Mesenchymal stem cell (in vitro differentiated cells and primary cell): ENCODE results near the gene DNAH3.
"Not testable (repeated sequence)": the region's sequence is repeated elsewhere in the genome, so short reads cannot be mapped to it uniquely, and the experiment has no call there.

Experiments used
- DNase-seq: peaks from one replicate; pipeline ENCODE4 v3.0.0-alpha.2; 2013
- H2AFZ ChIP-seq: one replicate; pipeline ENCODE4 v1.6.1; 2013; ENCODE audit warnings: low read depth, mild to moderate bottlenecking, control low read depth, inconsistent platforms, low read length, moderate library complexity
- H2AK5ac ChIP-seq: 2 replicates; pipeline ENCODE4 v1.6.1; 2013; ENCODE audit warnings: low read length, moderate library complexity, mild to moderate bottlenecking, inconsistent platforms; ENCODE audit not compliant: severe bottlenecking
- H2BK120ac ChIP-seq: one replicate; pipeline ENCODE4 v1.6.1; 2013; ENCODE audit warnings: low read depth, mild to moderate bottlenecking, inconsistent platforms, low read length, moderate library complexity
- H2BK12ac ChIP-seq, 2 experiments: one replicate each; pipeline ENCODE4 v1.6.1; 2013; ENCODE audit warnings: inconsistent platforms in 2 of 2, low read length in 2 of 2, mild to moderate bottlenecking in 2 of 2, moderate library complexity in 2 of 2, control low read depth in 1 of 2
- H2BK15ac ChIP-seq: one replicate; pipeline ENCODE4 v1.6.1; 2013; ENCODE audit warnings: mild to moderate bottlenecking, low read depth, inconsistent platforms; ENCODE audit not compliant: poor library complexity, severe bottlenecking
- H2BK5ac ChIP-seq: 2 replicates; pipeline ENCODE4 v1.6.1; 2013; ENCODE audit warnings: low read depth, mild to moderate bottlenecking, low read length, control low read depth, inconsistent platforms; ENCODE audit not compliant: poor library complexity, severe bottlenecking
- H3K14ac ChIP-seq, 2 experiments: one replicate each; pipeline ENCODE4 v1.6.1; 2013; ENCODE audit warnings: inconsistent platforms in 2 of 2, low read length in 2 of 2, control low read depth in 1 of 2, mild to moderate bottlenecking in 1 of 2, moderate library complexity in 1 of 2
- H3K18ac ChIP-seq, 2 experiments: one replicate each; pipeline ENCODE4 v1.6.1; 2013; ENCODE audit warnings: inconsistent platforms in 2 of 2, low read length in 2 of 2, control low read depth in 1 of 2, low read depth in 1 of 2, mild to moderate bottlenecking in 1 of 2
- H3K23ac ChIP-seq, 2 experiments: one replicate each; pipeline ENCODE4 v1.6.1; 2013; ENCODE audit warnings: inconsistent platforms in 2 of 2, low read length in 2 of 2, mild to moderate bottlenecking in 2 of 2, moderate library complexity in 2 of 2, control low read depth in 1 of 2
- H3K27ac ChIP-seq: 2 replicates; pipeline ENCODE4 v1.5.1; 2013; ENCODE audit warnings: mild to moderate bottlenecking, moderate library complexity, low read length, control low read depth, inconsistent platforms; ENCODE audit not compliant: poor library complexity, severe bottlenecking
- H3K27me3 ChIP-seq, 2 experiments: 2 replicates each; pipeline versions ENCODE4 v1.6.1 to v1.7.0; 2013; ENCODE audit warnings: low read length in 2 of 2, mild to moderate bottlenecking in 2 of 2, moderate library complexity in 2 of 2, control low read depth in 1 of 2, inconsistent platforms in 1 of 2; ENCODE audit not compliant: control insufficient read depth in 1 of 2, insufficient read depth in 1 of 2
- H3K36me3 ChIP-seq, 2 experiments: 2 replicates each; pipeline versions ENCODE4 v1.6.1 to v1.7.0; 2013; ENCODE audit warnings: low read length in 2 of 2, control low read depth in 1 of 2, inconsistent platforms in 1 of 2, low read depth in 1 of 2, mild to moderate bottlenecking in 1 of 2; ENCODE audit not compliant: insufficient read depth in 2 of 2, control insufficient read depth in 1 of 2
- H3K4ac ChIP-seq, 2 experiments: one replicate each; pipeline ENCODE4 v1.6.1; 2013; ENCODE audit warnings: inconsistent platforms in 2 of 2, low read length in 2 of 2, mild to moderate bottlenecking in 2 of 2, moderate library complexity in 2 of 2, control low read depth in 1 of 2, low read depth in 1 of 2
- H3K4me1 ChIP-seq: 2 replicates; pipeline ENCODE4 v1.6.1; 2013; ENCODE audit warnings: low read depth, low read length, control low read depth; ENCODE audit not compliant: control insufficient read depth, insufficient read depth
- H3K4me2 ChIP-seq: 2 replicates; pipeline ENCODE4 v1.6.1; 2013; ENCODE audit warnings: low read length, mild to moderate bottlenecking, inconsistent platforms; ENCODE audit not compliant: poor library complexity, severe bottlenecking
- H3K4me3 ChIP-seq, 2 experiments: 2 replicates each; pipeline versions ENCODE4 v1.5.1 to v1.7.0; 2013; ENCODE audit warnings: low read length in 2 of 2, mild to moderate bottlenecking in 2 of 2, control low read depth in 1 of 2, low read depth in 1 of 2; ENCODE audit not compliant: insufficient read depth in 1 of 2
- H3K79me1 ChIP-seq: replicated peaks from 2 replicates; pipeline ENCODE4 v1.6.1; 2013; ENCODE audit warnings: mild to moderate bottlenecking, control low read depth, low read length, inconsistent platforms; ENCODE audit not compliant: poor library complexity, severe bottlenecking
- H3K9ac ChIP-seq: 2 replicates; pipeline ENCODE4 v1.7.0; 2013; ENCODE audit warnings: mild to moderate bottlenecking, low read length, moderate library complexity
- H3K9me3 ChIP-seq: 2 replicates; pipeline ENCODE4 v1.7.0; 2013; ENCODE audit warnings: mild to moderate bottlenecking, low read length; ENCODE audit not compliant: control insufficient read depth
- H4K8ac ChIP-seq: one replicate; pipeline ENCODE4 v1.6.1; 2013; ENCODE audit warnings: inconsistent platforms, mild to moderate bottlenecking, low read length, moderate library complexity
- H4K91ac ChIP-seq: one replicate; pipeline ENCODE4 v1.6.1; 2013; ENCODE audit warnings: mild to moderate bottlenecking, low read length, inconsistent platforms
- WGBS: methylation state at CpG from one replicate; pipeline ENCODE4 v1.1.7; 2013; ENCODE audit warnings: mixed read lengths; 5-methylcytosine and 5-hydroxymethylcytosine counted together

The DNAH3 gene

GRCh38 chr16:21116148-21116693 is 34.4 kb downstream of the DNAH3 start:
- Histone ChIP-seq H3K4me3 (peak overlapping the region in 1 of 2 experiments; percentile 8), H3K79me1 (no peaks in the 10 kb centered on the region), H2AK5ac (no peak overlapping the region), H3K4me2 (no peak overlapping the region), H2BK120ac (no peak overlapping the region), H4K91ac (no peak overlapping the region), H3K9me3 (no peaks in the 10 kb centered on the region), H2BK15ac (no peak overlapping the region), H3K36me3 (no peaks in the 10 kb centered on the region), H2BK5ac (no peak overlapping the region), H3K23ac (no peak overlapping the region), H3K18ac (no peak overlapping the region), H2BK12ac (no peak overlapping the region), H3K14ac (no peak overlapping the region), H4K8ac (no peak overlapping the region), H3K4me1 (no peaks in the 10 kb centered on the region), H2AFZ (no peak overlapping the region), H3K4ac (no peak overlapping the region), H3K27ac (no peak overlapping the region), H3K9ac (no peak overlapping the region), H3K27me3 (no peaks in the 10 kb centered on the region)
- 75% methylated on average over 12 of the region's 13 CpGs for WGBS
- no peak for DNase-seq

DNA sequence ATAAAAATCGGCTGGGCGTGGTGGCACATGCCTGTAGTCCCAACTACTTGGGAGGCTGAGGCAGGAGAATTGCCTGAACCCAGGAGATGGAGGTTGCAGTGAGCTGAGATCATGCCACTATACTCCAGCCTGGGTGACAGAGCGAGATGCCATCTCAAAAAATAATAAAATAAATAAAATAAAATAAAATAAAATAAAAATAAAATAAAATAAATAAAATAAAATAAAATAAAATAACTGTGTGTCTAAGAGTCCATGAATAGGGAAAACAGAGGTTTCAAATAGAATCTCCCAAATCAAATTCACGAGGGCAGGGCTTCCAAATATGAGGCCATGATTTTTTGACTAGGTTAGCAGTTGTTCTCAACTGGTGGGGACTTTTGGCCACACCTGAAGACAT is 35.1 kb downstream of the DNAH3 start:
- DNase-seq, H3K14ac ChIP-seq, H2BK120ac ChIP-seq, H2BK15ac ChIP-seq, H4K8ac ChIP-seq, H3K27ac ChIP-seq, H4K91ac ChIP-seq, H2BK5ac ChIP-seq, H3K36me3 ChIP-seq, H3K27me3 ChIP-seq, H3K4me3 ChIP-seq, H3K4ac ChIP-seq, H3K79me1 ChIP-seq, H2AK5ac ChIP-seq, H3K4me2 ChIP-seq, H3K4me1 ChIP-seq, H3K23ac ChIP-seq, H3K9ac ChIP-seq, H3K9me3 ChIP-seq, H2BK12ac ChIP-seq, H2AFZ ChIP-seq, H3K18ac ChIP-seq: not testable (repeated sequence)
- 83% methylated on average over 3 of the region's 4 CpGs for WGBS

- Histone ChIP-seq H3K79me1 (no peaks in the 10 kb centered on the region), H3K4me1 (peaks cover 7% of the 10 kb centered on the region), H2AFZ (no peak overlapping the region), H3K4me2 (no peak overlapping the region), H3K4me3 (no peak overlapping the region), H2BK12ac (no peak overlapping the region), H4K8ac (no peak overlapping the region), H3K4ac (no peak overlapping the region), H3K23ac (no peak overlapping the region), H4K91ac (no peak overlapping the region), H2BK15ac (no peak overlapping the region), H3K9ac (no peak overlapping the region), H3K36me3 (no peaks in the 10 kb centered on the region), H3K27ac (no peak overlapping the region), H2BK5ac (no peak overlapping the region), H2AK5ac (no peak overlapping the region), H3K14ac (no peak overlapping the region), H3K27me3 (no peaks in the 10 kb centered on the region), H3K9me3 (no peaks in the 10 kb centered on the region), H2BK120ac (no peak overlapping the region), H3K18ac (no peak overlapping the region)
- WGBS: 77% methylated on average over 8 of the region's 9 CpGs
- peak; percentile 18 for DNase-seq
Measured at GRCh38 chr16:21103941-21104860, 46.4 kb downstream of the DNAH3 start.

- Histone ChIP-seq H2BK12ac (no peak overlapping the region), H3K36me3 (no peaks in the 10 kb centered on the region), H3K9ac (no peak overlapping the region), H3K14ac (no peak overlapping the region), H3K27me3 (no peaks in the 10 kb centered on the region), H2BK5ac (no peak overlapping the region), H3K9me3 (no peaks in the 10 kb centered on the region), H3K4me3 (no peak overlapping the region), H2BK120ac (no peak overlapping the region), H3K79me1 (no peaks in the 10 kb centered on the region), H2AK5ac (peak overlapping the region; percentile 44), H3K4me1 (peaks cover 10% of the 10 kb centered on the region), H3K23ac (no peak overlapping the region), H3K4me2 (no peak overlapping the region), H3K18ac (no peak overlapping the region), H2AFZ (no peak overlapping the region), H2BK15ac (peak overlapping the region; percentile 57), H3K4ac (no peak overlapping the region), H4K8ac (no peak overlapping the region), H3K27ac (no peak overlapping the region), H4K91ac (peak overlapping the region; percentile 67)
- DNase-seq: peak; percentile 28
- 77% methylated on average over 7 of the region's 8 CpGs for WGBS
Measured at GRCh38 chr16:21101631-21102420, 48.8 kb downstream of the DNAH3 start.
